OCI-LY7 (cell line): Measurements from ENCODE around the gene VIPR2.

Source experiments
- EZH2phosphoT487 ChIP-seq: fragments of 200-600 bp; sonication (generic); IDR thresholded peaks from 2 replicates; pipeline ENCODE4 v1.6.1; 2018; ENCODE audit warnings: low read depth, borderline replicate concordance, mild to moderate bottlenecking, mixed run types, antibody characterized with exemption, low read length, moderate library complexity, mixed read lengths
- TF ChIP-seq, protein P1 (sequence below): fragments of 200-600 bp; sonication (generic); conservative IDR thresholded peaks from 2 replicates; pipeline ENCODE4 v1.5.1; 2014; ENCODE audit warnings: mild to moderate bottlenecking, antibody characterized with exemption, low read length, moderate library complexity, mixed read lengths

DNA sequence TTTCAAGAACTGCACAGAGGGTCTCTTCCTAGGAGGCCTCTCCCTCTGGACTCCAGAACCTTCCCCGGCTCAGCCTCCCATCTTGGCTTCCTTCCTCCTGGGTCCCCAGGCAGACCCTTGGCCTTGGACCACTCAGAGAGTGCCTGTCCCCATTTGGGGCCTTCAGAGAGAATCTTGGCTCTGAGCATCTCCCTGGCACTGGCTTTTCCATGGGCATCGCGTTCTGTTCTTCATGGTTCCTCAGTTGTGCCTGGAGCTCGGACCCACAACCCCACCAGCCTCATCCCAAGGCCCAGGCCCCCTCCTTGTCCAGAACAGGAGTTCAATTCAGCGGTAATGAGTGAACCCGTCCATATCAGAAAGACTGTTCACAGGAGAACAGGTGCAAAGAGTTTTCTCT is 73.4 kb downstream of the VIPR2 start:
- TF ChIP-seq, protein P1, sequence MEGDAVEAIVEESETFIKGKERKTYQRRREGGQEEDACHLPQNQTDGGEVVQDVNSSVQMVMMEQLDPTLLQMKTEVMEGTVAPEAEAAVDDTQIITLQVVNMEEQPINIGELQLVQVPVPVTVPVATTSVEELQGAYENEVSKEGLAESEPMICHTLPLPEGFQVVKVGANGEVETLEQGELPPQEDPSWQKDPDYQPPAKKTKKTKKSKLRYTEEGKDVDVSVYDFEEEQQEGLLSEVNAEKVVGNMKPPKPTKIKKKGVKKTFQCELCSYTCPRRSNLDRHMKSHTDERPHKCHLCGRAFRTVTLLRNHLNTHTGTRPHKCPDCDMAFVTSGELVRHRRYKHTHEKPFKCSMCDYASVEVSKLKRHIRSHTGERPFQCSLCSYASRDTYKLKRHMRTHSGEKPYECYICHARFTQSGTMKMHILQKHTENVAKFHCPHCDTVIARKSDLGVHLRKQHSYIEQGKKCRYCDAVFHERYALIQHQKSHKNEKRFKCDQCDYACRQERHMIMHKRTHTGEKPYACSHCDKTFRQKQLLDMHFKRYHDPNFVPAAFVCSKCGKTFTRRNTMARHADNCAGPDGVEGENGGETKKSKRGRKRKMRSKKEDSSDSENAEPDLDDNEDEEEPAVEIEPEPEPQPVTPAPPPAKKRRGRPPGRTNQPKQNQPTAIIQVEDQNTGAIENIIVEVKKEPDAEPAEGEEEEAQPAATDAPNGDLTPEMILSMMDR = no peak
- TF ChIP-seq EZH2phosphoT487 = no peak
